Stimulated activated CD8-positive, alpha-beta memory T cell treated with anti-CD3 and anti-CD28 coated beads, Interleukin-2, amount 100 ng/mL, for 1 hour (primary cell): ENCODE measurements around the gene ELK1.
"Not testable (repeated sequence)": the region's sequence is repeated elsewhere in the genome, so short reads cannot be mapped to it uniquely, and the experiment has no call there.

Source experiments
- DNase-seq, 2 donors: peaks; one replicate each; pipeline ENCODE4 v3.0.0-alpha.2; 2020; ENCODE audit warnings: low read depth in 2 of 2

The ELK1 gene

DNA sequence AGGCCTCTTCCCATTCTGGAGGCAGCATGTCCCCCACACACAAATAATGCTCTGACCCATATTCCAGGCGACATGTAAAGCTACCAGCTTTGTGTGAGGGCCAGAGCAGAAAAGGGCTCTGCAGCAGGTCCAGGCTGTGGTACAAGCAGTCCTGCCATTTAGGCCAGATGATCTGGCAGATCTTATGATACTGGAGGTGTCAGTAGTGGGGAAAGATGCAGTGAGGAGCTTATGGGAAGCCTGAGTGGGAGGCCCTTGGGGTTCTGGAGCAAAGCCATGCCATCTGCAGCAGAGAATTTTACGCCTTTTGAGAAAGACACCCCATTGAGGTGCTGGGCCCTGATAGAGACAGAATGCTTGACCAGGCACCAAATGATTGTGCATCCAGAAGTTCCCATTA, 38.4 kb downstream of the ELK1 start:
- no peak for DNase-seq

DNA sequence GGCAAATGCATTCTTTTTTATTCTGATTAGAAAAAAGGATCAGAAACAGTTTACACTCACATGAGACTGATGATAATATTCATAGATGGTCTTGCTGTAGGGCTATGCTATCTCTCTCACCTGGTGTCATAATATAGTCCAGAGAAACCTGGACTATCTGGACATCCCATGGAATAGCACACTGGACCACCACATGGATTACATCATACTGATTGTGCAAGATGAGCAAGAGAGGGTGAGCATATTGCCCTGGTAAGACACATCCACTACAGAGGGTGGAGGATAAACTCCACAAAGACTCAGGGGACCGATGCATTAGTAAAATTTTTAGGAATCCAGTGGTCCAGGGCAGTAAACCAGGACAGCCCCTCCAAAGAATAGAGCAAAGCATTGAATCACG, 38.9 kb downstream of the ELK1 start:
- DNase-seq = no peak

DNA sequence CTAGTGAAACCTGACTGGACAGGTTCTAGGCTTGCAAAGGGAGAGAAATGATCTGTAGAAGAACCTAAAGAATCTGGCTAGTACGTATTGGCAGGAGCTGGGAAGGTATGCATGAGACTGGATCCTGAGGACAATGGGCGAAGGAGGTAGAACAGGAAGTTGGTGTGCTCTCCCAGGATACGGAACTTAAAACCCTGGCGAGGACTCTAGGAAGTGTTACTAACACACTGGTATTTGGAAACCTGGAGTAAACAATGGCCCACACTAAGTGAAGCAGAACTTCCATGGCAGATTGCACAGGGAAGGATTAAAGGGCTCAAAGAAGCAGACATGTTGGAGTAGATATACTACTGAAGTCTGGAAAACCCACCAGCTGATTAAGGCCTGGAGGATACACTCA, 39.9 kb downstream of the ELK1 start:
- no peak for DNase-seq

- no peak for DNase-seq
Measured at GRCh38 chrX:47608130-47608810, 42.1 kb downstream of the ELK1 start.

GRCh38 chrX:47607091-47607490, 43.3 kb downstream of the ELK1 start:
- DNase-seq = no peak

- no peak for DNase-seq
Measured at GRCh38 chrX:47605024-47605423, 45.3 kb downstream of the ELK1 start.

DNA sequence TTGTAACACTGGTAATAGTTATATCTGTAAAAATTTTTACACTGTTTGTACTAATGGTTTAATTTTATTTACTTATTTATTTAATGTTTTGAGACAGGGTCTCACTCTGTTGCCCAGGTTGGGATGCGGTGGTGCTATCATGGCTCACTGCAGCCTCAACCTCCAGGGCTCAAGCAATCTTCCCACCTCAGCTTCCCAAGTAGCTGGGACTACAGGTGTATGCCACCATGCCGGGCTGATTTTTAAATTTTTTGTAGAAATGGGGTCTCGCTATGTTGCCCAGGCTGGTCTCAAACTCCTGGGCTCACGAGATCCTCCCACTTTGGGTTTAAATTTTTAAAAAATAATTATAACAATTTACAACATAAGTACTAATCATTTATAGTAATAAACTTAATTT, 47.2 kb downstream of the ELK1 start:
- not testable (repeated sequence) for DNase-seq

GRCh38 chrX:47597222-47597621, 53.1 kb downstream of the ELK1 start:
- DNase-seq = no peak

DNA sequence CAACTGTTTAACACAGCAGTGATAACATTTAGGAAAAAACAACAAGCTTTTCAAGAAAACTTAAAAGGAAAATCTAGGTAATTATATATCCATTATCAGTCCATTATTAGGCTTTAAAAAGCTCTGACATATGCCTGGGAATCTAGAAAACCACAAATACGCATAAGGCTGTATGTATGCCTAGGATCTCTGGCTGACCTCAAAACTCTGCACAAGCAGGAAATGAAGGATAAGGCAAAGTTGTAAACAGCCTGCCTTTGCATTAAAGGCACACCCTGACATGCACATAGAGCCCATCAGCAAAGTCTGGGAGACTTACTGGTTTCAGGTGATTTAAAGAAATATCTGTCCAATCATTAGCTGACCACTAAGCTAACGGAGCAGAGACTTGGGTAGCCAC, 54.1 kb downstream of the ELK1 start:
- DNase-seq = no peak

- no peak for DNase-seq
Measured at GRCh38 chrX:47595716-47596251, 54.6 kb downstream of the ELK1 start.

DNA sequence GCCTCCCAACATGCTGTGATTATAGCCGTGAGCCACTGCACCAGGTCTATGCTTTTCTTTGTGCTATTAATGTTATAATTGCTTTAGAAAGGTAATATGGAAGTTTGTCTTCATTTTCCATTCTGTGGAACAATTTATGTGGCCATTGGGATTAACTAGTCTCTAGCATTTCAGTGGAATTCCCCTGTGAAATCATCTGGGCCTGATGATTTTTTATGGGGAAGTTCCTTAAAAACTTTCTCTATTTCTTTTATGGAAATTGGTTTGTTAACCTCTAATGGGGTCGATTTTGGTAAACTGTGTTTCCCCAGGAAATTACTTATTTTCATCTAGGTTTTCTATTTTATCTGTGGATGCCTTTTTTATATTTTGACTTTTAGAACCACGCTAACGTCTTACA, 56.8 kb downstream of the ELK1 start:
- DNase-seq = no peak

GRCh38 chrX:47590984-47591383, 59.4 kb downstream of the ELK1 start:
- DNase-seq = no peak

- no peak for DNase-seq
Measured at GRCh38 chrX:47587906-47588735, 62.2 kb downstream of the ELK1 start.

DNA sequence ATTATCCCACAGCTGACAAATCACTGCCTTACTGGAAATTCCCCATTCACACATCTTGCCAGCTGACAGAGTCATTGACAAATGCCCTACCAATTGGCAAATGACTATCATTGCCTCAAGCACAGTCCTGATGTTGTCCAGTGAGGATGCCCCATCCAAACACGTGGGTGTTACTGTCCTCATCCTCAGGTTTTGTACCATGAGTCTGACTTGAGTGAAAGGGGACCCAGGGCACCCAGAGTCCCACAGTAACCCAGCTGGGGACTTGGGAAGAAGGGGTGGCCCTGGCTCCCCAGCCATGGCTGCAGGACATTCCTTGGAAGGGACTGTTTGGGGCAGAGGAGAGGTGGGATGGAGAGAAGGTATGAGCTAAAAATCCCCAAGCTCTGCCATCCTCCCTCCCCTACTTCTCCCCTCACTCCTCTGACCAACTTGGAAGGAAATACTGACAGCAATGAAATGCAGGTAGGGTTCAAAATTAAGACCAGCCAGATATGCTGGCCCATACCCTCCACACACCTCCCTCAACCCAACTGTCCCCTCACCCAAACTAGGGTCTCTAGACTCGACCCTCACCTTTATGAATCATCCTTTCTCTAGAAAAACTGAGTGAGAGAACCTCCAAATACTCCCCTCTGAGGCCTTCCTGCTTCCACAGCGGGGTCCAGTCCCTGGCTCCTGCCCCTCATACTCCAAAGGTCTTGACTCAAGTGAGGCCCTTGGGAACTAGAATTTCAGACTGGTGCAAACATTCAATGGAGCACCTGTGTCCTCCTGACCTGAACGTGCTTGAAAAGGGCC, 63.1 kb downstream of the ELK1 start:
- no peak for DNase-seq

- DNase-seq = no peak
Measured at GRCh38 chrX:47586043-47586787, 64.1 kb downstream of the ELK1 start.
